Activated T-cell treated with anti-CD3 and anti-CD28 coated beads for 1 hour (primary cell): ENCODE measurements around the gene HEATR1.
A peak's percentile ranks its signal among the peaks of the same experiment; 100 is the strongest.
"Not testable (repeated sequence)": the region's sequence is repeated elsewhere in the genome, so short reads cannot be mapped to it uniquely, and the experiment has no call there.

Source experiments
- DNase-seq: peaks from one replicate; pipeline ENCODE4 v3.0.0-alpha.2; 2020; ENCODE audit warnings: low read depth

The HEATR1 gene, protein sequence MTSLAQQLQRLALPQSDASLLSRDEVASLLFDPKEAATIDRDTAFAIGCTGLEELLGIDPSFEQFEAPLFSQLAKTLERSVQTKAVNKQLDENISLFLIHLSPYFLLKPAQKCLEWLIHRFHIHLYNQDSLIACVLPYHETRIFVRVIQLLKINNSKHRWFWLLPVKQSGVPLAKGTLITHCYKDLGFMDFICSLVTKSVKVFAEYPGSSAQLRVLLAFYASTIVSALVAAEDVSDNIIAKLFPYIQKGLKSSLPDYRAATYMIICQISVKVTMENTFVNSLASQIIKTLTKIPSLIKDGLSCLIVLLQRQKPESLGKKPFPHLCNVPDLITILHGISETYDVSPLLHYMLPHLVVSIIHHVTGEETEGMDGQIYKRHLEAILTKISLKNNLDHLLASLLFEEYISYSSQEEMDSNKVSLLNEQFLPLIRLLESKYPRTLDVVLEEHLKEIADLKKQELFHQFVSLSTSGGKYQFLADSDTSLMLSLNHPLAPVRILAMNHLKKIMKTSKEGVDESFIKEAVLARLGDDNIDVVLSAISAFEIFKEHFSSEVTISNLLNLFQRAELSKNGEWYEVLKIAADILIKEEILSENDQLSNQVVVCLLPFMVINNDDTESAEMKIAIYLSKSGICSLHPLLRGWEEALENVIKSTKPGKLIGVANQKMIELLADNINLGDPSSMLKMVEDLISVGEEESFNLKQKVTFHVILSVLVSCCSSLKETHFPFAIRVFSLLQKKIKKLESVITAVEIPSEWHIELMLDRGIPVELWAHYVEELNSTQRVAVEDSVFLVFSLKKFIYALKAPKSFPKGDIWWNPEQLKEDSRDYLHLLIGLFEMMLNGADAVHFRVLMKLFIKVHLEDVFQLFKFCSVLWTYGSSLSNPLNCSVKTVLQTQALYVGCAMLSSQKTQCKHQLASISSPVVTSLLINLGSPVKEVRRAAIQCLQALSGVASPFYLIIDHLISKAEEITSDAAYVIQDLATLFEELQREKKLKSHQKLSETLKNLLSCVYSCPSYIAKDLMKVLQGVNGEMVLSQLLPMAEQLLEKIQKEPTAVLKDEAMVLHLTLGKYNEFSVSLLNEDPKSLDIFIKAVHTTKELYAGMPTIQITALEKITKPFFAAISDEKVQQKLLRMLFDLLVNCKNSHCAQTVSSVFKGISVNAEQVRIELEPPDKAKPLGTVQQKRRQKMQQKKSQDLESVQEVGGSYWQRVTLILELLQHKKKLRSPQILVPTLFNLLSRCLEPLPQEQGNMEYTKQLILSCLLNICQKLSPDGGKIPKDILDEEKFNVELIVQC (N-terminal part only)

DNA sequence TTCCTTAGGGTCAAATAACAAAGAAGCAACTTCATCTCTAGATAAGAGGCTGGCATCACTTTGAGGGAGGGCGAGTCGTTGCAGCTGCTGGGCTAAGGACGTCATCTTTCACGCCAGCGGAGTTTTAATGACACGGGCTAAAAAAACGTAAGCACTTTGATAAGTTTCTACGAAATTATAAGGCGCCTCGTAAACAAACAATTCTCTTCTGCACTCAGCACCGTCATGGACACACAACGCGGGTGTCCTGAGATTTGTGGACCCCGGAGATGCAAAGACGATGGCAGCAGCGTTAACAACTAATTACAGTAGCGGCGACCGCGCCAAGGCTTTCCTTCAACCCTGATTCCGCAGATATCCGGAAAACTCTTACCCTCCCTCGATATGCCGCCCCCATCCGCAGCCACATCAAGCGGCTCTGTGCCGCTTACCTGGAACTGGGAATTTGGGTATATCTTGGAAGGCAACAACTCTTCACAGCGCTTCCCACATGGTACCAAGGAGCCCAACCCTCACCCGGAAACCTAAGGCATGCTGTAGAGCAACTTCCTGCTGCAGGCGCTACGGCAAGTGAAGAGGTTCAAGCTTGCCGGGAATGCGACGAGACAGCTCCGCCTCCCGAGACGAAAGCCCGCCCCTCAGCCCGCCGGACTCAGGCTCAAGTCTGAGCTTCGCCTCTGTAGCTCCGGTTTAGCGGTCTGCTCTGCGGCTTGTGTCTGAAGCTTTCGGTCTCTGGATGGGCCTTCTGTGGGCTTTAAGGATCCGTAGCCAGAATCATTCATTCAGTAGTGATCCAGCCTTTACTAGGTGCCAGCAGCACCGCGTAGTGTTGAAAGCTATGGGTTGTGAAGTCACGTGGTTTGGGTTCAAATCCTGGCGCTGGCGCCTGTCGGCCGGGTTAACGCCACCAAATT, at the start of gene HEATR1:
Gene HEATR1, minus strand, starts transcription at position 526 of the 914 bp plus-strand sequence. Its CDS starts 421 bp downstream, at position 105.
- DNase-seq = peak; percentile 76

DNA sequence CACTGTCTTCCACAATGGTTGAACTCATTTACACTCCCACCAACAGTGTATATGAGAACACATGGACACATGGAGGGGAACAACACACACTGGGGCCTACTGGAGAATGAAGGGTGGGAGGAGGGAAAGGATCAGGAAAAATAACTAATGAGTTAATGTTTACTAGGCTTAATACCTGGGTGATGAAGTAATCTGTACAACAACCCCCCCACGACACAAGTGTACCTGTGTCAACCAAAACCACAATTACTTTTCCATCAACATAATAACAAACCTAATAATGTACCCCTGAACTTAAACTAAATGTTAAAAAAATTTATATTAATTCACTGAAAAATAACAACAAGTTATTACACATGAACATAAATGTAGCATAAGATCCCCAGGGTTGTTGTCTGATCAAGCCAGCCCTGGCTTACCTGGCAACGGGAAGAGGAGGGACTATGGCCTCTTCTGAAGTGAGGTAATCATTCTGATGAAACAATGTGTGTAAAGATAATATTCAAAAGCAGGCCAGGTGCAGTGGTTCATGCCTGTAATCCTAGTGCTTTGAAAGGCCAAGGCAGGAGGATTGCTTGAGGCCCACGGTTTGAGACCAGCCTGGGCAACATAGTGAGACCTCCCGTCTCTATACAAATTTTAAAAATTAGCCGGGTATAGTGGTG, 40.8 kb upstream of the HEATR1 start:
- no peak for DNase-seq

DNA sequence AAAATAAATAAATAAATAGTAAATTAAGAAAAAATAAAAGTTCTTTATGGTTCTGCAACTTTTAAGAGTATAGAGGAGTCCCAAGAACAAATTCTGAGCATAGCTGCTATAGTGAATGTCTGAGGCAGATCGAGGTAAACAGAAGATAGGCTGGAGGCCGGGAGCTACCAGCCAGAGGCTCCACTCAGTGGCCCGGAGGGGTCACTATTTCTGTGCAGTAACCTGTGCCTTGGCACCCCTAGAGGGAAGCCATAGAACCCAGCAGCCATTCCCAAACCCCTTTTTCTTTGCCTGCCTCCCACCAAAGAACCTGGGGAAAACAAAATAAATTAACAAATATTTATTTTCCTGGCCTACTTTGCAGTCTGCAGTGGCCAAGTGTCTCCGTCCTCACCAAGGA, 38.4 kb upstream of the HEATR1 start:
- DNase-seq = no peak

DNA sequence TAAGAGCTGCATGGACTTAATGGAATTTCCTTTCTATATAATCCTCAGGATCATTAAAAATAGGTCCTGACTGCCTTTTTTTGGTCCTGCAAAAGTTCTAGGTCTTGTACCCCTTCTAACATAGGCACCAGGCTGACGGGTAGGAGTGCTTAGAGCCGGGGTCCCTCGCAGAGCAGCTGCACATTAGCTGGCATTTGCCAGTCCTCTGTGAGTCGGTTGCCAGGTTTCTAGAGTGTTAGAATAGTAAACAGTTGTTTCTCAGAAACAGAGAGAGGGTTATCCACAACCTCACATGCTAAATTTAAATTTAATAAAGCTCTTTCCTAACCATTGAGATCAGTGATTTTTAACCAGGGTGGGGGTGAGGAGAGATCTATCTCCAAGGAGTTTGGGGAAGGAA, 35.4 kb upstream of the HEATR1 start:
- DNase-seq = no peak

DNA sequence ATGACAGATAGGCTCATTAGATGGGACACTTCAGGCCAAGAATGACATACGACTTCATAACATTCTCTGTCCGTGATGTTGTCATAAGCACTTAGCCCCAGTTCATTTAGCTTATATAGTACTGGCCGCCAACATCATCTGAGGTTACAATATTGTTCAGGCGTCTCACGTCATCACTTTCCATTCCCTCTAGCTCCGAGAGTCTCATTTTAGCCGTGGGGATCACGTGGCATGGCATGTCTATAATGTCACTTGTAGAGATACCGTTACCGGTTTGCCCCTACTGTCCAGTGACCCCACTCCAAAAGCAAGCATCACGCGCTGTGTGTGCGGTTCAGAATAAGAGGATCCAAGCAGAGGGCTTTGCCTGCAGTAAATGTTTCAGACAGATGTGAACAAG, 34.6 kb upstream of the HEATR1 start:
- no peak for DNase-seq

DNA sequence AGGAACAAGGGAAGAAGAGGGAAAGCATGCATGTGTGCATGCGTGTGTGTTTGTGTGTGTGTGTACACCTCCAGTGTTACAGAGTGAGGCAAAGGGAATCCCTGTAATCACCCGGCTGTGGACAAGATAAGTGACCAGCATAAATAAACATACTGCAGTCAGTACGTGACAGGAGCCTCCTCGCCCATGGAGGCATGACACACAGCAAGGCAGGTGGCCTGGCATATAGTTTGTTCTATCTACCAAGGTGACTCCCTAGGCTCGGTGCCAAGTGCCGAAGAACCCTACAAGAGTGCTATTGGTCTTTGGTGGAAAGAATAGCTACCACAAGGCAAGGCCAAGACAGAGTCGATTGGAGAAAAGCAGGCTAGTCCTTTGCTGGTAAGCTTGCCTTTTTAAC, 31.7 kb upstream of the HEATR1 start:
- no peak for DNase-seq

DNA sequence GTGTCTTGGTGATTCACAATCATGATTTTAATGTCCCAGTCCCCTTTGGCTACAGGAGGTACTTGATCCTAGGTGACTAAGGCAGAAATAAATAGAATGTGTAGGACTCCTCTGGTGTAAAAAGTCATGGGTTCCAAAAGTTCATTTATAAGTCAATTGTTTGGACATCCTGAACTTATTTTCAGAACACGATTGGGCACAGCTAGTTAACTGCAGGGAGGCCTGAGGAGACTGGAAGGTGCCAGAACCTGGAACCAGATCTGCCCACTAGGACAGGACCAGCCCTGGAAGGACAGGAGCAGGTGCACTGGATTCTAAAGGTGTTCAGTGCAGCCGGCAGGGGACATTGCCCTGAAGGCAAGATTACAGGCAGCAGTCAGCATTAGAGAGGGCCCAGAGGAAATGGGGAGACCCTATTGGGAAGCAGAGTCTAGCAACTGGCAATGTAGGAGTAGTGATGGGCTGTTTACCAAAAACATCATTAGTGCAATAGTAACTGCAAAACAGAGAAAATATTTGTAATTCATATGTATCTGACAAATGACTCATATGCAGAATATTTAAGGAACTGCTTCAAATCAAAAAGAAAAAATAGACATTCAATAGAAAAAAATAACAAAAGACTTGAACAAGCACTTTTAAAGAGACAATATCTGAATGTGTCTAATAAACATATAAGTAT, 23.6 kb upstream of the HEATR1 start:
- no peak for DNase-seq

DNA sequence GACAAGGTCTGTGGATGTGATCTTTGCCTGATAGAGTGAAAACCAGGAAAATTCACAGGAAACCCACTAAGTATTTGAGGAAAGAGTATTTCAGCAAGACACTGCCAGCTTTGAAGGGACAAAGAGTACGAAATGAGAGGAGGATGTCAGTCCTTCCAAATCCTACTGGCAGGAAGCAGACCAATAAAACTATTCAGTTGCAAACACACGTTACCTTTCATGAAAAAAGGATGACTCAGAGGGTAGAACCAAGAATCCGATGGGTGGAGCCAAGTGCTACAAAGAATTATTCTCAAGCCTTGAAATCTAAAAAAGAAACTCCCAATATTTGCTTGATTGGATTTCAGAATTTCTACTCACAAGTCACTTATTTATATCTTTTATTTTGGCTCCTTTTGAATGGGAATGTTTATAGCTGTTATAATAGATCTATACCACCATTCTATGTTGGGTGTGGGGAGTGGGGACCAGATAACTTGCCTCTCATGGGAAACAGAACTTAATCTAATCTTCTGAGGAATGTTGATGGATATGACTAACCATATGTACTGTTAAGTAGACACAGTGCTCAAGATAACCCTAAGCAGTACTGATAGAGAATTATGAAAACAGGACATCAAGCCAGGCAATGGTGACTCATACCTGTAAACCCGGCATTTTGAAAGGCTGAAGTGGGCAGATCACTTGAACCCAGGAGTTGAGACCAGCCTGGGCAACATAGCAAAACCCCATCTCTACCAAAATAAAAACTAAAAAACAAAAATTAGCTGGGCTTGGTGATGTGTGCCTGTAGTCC, 19.3 kb upstream of the HEATR1 start:
- no peak for DNase-seq

DNA sequence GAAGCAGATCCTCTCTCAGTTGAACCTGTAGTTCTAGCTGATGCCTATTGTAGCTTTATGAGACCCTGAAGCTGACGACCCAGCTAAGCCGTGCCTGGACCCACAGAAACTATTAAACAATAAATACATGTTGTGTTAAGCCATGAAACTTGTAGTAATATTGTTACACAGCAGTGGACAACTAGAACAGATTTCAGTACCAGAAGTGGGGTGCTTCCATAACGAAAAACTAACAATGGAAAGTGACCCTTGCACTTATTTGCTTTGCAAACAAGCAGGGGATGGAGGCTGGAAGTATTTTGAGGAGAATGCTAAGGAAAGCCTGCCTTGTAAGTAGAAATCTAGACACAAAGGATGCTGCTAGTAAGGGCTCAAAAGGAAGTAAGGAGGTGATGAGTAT, 18.1 kb upstream of the HEATR1 start:
- DNase-seq = no peak

DNA sequence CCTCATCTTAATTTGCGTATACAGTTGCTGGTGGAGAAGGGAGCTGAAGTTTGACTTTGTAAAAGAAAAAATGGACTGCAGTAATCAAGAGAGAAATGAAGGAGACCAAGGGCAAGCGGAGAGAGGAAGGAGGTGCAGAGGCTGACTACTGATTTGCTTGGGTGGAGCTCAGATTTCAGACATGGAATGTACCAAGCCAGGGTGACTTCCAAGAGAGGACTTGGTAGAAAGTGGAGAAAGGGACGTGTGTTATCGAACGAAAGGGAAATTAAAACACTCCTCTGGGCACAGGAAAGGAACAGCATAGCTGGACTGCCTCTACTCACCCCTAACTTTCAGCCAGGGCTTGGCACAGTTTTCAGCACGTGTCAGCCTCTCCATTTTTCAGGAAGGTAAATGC, 15.1 kb upstream of the HEATR1 start:
- no peak for DNase-seq

DNA sequence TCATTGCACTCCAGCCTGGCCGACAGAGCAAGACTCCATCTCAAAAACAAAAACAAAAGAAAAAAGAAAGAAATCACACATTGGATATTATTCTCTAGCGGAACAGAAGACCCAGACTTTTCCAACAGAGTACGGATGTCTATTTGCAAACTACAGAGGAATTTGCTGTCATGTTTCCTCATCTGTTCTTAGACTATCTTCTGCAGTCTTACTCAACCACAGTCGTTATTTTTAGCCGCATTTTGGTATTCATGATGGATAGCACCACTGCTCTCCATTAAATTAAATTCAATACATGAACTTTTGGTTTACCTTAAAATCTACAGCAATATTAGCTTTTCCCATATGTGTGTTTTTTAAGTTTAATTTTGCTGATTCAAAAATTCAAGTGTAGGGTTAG, 14.2 kb upstream of the HEATR1 start:
- DNase-seq = no peak

DNA sequence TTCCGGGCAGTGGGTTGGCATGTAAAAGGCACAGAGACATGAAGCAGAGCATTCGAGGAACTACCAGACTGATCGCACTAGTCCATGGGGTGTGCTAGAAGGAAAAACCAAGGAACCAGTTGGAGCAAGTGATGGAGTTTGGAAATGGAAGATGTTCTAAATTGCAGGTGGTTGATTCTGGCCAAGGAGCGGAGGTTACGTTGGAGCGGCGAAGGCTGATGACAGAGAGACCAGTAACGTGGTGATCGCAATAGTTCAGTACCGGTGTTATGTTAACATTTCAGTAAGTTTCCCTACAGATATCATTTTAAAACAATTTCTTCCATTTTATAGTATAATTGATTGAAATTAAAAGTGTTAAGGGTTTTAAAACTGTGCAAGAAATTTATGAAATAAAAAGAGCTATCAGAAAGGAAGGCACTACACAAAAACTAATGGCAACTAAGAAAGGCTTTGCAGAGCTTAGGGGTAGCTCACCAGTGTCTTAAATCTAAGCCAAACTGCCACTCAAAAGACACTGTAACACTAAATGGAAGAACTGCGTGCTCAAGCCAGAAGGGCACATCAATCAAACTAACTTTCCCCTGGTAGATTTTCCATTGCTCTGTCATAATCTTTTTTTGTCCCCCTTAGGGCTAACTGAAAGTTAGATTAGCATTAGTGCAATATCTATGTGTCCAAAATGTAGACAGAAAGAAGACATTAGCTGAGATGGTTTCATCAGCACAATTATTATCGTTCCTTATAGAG, 11.3 kb upstream of the HEATR1 start:
- DNase-seq = no peak

DNA sequence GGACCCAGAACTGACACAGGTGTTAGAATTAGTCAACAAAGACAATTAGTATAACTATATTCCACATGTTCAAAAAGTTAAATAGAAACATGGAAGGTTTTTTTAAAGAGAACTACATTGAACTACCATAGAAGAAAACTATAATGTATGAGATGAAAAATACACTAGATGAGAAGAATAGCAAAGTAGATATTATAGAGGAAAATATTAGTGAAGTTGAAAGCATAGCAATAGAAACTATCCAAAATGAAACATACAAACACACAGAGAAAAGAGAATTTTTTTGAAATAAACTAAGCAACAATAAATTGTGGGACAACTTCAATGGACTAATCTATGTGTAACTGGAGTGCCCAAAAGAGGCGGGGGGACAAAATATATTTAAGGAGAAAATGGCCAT, 8.0 kb upstream of the HEATR1 start:
- DNase-seq = no peak

DNA sequence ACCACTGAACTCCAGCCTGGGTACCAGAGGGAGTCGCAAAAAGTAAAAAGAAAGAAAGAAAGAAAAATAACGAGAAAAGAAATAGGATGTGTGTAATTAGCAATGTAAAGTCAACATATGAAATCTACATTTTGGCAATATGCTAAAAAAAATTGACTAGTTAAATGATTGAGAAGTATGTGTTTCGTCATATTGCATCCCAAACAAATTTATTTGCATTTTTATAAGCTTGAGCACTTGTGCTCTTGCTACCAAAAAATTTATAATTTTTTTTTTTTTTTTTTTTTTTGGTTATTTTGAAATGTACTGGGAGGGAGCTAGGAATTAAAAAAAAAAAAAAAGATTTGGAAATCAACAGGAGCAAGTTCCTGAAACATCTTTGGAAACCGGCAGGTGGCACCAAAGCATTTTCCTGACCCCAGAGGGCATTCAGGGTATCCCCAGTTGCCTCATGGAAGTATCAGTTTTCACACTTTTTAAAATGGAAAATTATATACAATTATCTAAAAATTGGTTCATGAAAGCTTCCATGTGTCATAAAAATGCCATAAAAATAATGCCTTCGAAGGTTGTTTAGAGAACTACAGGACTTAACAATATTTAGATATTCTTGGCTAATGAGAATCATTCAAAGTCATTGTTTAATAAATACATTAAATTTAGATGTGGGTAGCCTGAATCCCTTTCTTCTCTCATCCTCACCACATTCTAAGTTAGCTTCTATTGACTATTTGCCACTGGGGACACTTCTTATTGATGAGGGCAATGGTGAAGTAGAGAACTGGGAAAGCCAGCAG, 4.8 kb upstream of the HEATR1 start:
- no peak for DNase-seq

DNA sequence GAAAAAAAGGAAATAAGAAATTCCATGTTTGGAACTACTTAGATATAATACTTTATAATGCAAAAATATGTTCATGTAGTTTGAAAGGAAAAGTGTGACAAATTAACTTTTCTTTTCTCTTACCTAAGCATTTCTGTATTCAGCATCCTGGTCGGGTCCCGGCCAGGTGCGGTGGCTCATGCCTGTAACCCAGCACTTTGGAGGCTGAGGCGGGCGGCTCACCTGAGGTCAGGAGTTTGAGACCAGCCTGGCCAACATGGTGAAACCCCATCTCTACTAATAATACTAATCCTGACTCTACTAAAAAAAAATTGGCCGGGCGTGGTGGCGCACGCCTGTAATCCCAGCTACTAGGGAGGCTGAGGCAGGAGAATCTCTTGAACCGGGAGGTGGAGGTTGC, 3.3 kb upstream of the HEATR1 start:
- not testable (repeated sequence) for DNase-seq

DNA sequence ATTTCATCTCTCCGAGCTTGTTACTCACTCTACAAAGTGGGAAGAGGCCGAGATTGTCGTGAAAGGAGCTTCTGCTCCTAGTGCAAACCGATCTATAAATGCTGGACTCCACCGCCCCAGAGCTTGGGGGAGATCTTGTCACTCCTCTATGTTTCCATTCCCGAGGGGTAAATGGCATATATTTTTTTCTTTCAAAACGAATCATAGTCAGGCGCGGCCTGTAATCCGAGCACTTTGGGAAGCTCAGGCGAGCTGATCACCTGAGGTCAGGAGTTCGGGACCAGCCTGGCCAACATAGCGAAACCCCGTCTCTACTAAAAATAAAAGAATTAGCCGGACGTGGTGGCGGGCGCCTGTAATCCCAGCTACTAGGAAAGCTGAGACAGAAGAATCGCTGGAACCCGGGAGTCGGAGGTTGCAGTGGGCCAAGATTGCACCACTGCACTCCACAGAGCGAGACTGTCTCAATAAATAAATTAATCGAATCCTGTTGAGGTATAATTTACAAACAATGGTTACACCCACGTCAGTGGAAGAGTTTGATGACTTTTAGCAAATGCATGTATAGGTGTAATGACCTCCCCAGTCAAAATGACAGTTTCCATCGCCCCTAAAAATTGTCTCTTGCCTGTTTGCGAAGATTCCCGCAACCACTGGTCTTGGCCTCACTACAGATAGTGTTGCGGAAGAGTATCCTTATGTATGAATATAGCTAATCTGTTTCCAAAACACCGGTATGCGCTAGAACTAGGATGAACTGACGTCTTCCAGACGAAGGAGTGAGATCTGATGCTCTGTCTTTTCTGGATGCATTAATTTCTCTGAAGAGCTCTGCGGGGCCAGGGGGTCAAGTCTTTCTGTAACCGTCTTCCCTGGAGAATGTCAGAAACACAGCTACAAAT, 840 bp upstream of the HEATR1 start:
- DNase-seq = no peak

DNA sequence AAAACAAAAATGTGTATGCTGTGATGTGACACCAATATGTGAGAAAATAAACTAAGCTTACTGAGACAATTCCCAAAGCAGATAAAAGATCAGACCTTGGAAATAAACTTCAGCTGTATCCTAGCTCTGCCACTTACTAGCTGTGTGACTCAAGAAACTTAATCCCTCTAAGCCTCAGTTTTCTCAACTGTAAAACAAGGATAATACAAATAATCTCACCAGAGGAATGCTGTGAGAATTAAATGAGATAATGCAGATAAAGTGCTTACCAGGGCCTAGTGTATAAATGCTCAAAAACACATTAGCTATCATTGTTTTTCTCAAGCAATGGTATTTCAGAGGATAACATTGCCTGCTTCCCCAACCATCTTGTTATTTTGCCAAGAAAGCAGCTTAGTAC, 2.1 kb downstream of the HEATR1 start:
- DNase-seq = no peak
